Body of pancreas (tissue), 4 donors: ENCODE measurements around the gene COMT.

ENCODE experiments used
- POLR2A ChIP-seq, 3 donors: fragments of 450-650 bp; IDR thresholded peaks; one replicate each; pipeline ENCODE4 v1.6.1; 2016; ENCODE audit warnings: antibody characterized with exemption in 3 of 3, mild to moderate bottlenecking in 2 of 3
- TF ChIP-seq, protein P1 (sequence below), 7 experiments: fragments of 450-650 bp in 4 of 7; fragments of 200-600 bp in 3 of 7; sonication (generic) in 3 of 7; IDR thresholded peaks; one replicate each; pipeline ENCODE4 v1.5.1; 2016 to 2019; ENCODE audit warnings: antibody characterized with exemption in 7 of 7

DNA sequence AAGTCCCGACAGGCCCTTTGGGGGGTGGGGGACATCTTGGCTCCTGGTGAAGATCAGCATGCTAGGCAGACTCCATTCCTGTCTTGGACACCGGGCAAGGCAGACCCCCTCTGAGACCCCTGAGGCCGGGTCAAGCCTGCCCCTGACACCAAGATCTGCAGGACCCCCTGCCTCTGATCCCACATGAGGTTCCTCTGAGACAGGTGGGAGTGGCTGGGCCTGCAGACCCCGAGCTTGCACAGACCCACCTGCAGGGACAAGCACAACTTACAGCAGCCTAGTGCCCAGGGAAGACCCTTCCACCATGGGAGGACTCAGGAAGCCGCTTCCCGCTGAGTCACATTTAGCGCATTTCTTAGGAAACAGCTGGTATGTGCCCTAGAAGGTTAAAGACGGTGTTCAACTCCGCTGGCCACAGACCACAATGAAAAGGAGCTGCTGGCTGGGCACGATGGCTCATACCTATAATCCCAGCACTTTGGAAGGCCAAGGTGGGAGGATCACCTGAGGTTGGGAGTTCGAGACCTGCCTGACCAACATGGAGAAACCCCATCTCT, 59.6 kb downstream of the COMT start:
- TF ChIP-seq POLR2A (IDR thresholded peaks at IDR 0.05): no peak
- TF ChIP-seq, protein P1, sequence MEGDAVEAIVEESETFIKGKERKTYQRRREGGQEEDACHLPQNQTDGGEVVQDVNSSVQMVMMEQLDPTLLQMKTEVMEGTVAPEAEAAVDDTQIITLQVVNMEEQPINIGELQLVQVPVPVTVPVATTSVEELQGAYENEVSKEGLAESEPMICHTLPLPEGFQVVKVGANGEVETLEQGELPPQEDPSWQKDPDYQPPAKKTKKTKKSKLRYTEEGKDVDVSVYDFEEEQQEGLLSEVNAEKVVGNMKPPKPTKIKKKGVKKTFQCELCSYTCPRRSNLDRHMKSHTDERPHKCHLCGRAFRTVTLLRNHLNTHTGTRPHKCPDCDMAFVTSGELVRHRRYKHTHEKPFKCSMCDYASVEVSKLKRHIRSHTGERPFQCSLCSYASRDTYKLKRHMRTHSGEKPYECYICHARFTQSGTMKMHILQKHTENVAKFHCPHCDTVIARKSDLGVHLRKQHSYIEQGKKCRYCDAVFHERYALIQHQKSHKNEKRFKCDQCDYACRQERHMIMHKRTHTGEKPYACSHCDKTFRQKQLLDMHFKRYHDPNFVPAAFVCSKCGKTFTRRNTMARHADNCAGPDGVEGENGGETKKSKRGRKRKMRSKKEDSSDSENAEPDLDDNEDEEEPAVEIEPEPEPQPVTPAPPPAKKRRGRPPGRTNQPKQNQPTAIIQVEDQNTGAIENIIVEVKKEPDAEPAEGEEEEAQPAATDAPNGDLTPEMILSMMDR (IDR thresholded peaks at IDR 0.05): no peak
